ENCODE results near the gene PHLDB3. TPM values are rescaled to one million over a fixed set of nuclear protein-coding genes. Genes with fewer than 3 reads are reported as not detected.
"Not testable (repeated sequence)": the region's sequence is repeated elsewhere in the genome, so short reads cannot be mapped to it uniquely, and the experiment has no call there.

The PHLDB3 gene
- total RNA-seq, 2 experiments from 2014 or later, result 12.7 to 13.1 TPM

DNA sequence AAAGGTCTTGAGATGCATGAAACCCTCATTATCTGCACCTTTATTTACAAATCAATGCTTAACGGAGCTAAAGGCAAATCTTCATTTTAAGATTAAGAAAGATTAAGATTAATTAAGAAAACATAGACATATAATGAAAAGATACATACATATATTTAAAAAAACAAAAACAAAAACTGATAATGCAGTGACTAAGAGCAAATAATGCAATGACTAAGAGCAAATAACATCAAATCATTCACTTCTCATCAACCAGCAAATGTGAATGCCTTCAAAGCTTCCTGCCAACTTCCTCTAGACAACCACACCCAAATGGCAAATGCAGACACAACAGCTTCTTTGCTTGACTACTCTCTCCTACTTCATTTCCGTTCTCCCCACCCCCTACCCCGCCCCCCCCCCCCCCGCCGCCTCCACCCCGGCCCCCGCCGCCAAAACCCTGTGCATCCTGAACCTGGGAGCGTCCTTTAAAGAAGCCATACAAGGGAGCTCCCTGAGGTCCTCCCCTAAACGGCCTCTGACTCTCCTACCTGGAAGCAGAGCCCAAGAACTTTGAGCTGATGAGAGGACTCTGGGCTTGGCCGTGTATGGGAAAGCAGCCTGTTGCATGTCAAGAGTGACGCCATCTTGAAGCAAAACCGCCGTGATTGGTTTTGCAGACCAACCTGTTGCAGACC, 65.4 kb downstream of the PHLDB3 start:
- H3K4me1 Mint-ChIP-seq, result peaks cover 24% of the 10 kb centered on the region
- H3K27me3 Mint-ChIP-seq, result no peaks in the 10 kb centered on the region
- H3K4me3 Mint-ChIP-seq, result no peak overlapping the region
- H3K27ac Mint-ChIP-seq, result peak overlapping the region; percentile 8
- DNase-seq, result no peak
- peaks cover 1% of the 10 kb centered on the region for H3K9me3 Mint-ChIP-seq
- no peaks in the 10 kb centered on the region for H3K36me3 Mint-ChIP-seq

DNA sequence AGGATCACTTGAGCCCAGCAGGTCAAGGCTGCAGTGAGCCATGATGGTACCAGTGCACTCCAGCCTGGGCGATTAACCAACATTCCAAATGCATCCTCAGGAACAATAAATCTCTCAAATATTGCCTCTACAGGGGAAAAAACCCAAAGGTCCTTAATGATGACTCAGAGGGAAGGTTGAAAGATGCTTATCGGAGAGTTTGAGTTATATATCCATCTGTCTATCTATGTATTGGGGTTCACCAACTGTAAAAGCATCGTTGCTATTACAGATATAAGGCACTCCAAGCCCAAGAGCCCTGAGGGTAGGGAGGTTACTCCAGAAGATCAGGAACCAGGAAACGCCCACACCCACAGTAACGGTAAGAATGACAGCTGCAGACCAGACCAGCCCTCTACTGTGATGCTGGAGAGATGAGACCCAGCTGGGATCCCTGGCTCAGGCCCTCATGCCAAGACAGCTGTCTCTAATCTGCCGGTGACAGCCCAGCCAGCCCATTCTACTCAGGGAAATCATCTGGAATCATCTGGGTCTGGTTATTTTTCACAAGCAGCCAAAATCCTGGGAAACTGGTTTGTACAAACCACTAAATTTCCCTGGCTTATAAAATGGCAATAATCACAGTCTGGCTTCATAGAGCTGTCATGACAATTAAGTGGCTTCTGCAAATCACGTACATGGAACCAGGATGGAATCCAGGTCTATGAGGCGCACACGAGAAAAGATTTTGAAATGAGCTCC, 66.1 kb downstream of the PHLDB3 start:
- Mint-ChIP-seq H3K36me3 (no peaks in the 10 kb centered on the region), H3K9me3 (peaks cover 1% of the 10 kb centered on the region), H3K27ac (no peak overlapping the region), H3K4me1 (peaks cover 22% of the 10 kb centered on the region), H3K4me3 (no peak overlapping the region), H3K27me3 (no peaks in the 10 kb centered on the region)
- DNase-seq, result no peak

DNA sequence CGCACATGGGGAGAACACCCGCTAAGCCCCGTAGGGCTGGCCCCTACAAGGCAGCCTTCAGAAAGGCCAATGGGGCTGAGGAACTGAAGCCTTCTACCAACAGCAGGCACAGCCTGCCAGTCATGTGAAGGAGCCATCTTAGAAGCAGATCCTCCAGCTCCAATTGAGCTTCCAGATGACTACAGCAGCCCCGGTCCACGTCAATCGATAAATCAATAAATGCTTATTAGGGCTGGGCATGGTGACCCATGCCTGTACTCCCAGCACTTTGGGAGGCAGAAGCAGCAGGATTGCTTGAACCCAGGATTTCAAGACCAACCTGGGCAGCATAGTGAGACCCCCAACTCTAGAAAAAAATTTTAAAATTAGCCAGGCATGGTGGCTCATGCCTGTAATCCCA, 66.8 kb downstream of the PHLDB3 start:
- no peak for DNase-seq
- no peaks in the 10 kb centered on the region for H3K27me3 Mint-ChIP-seq
- H3K27ac Mint-ChIP-seq, result no peak overlapping the region
- peaks cover 1% of the 10 kb centered on the region for H3K9me3 Mint-ChIP-seq
- H3K4me3 Mint-ChIP-seq, result no peak overlapping the region
- H3K4me1 Mint-ChIP-seq, result peaks cover 23% of the 10 kb centered on the region
- no peaks in the 10 kb centered on the region for H3K36me3 Mint-ChIP-seq

DNA sequence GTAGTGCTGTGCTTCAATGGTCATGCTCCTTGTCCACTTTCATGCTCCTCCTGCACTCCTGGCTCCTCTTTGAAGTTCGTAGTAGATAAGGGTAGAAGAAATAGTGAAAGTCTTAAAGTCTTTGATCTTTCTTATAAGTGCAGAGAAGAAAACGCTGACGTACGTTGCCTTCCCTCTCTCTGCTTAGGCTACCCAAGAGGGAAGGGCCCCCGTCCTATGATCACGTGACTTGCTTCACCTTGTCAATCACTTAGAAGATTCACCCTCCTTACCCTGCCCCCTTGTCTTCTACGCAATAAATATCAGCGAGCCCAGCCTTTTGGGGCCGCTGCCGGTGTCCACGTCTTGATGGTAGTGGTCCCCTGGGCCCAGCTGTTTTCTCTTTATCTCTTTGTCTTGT, 67.3 kb downstream of the PHLDB3 start:
- not testable (repeated sequence) for H3K27ac Mint-ChIP-seq, H3K4me3 Mint-ChIP-seq, H3K9me3 Mint-ChIP-seq, DNase-seq, H3K36me3 Mint-ChIP-seq, H3K27me3 Mint-ChIP-seq
- peaks cover 24% of the 10 kb centered on the region for H3K4me1 Mint-ChIP-seq

DNA sequence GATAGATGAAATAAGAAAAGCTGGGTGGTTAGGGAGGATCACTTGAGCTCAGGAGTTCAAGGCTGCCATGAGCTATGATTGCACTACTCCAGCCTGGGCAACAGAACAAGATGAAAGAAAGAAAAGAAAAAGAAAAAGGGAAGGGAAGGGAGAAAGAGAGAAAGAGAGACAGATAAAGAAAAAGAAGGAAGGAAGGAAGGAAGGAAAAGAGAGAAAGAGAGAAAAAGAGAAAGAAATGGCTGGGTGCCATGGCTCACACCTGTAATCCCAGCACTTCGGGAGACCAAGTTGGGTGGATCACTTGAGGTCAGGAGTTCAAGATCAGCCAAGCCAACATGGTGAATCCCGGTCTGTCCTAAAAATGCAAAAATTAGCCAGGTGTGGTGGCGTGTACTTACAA, 68.8 kb downstream of the PHLDB3 start:
- DNase-seq, result no peak
- Mint-ChIP-seq H3K36me3 (no peaks in the 10 kb centered on the region), H3K9me3 (peaks cover 1% of the 10 kb centered on the region), H3K27me3 (no peaks in the 10 kb centered on the region), H3K4me3 (no peak overlapping the region), H3K4me1 (peaks cover 24% of the 10 kb centered on the region), H3K27ac (no peak overlapping the region)

DNA sequence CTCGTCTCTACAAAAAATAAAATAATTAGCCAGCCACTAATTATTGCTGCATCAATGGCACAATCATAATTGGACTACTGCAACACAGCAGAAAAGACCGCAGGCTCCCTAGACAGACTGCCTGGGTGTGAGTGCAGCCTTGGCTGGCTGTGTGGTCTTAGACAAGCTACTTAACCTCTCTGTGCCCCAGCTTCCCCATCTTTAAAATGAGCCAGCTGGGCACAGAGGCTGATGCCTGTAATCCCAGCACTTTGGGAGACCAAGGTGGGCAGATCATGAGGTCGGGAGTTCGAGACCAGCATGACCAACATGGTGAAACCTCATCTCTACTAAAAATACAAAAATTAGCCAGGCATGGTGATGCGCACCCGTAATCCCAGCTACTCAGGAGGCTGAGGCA, 70.9 kb downstream of the PHLDB3 start:
- Mint-ChIP-seq H3K4me1 (peaks cover 22% of the 10 kb centered on the region), H3K27ac (no peak overlapping the region), H3K9me3 (peaks cover 1% of the 10 kb centered on the region), H3K36me3 (no peaks in the 10 kb centered on the region), H3K4me3 (no peak overlapping the region), H3K27me3 (no peaks in the 10 kb centered on the region)
- no peak for DNase-seq

DNA sequence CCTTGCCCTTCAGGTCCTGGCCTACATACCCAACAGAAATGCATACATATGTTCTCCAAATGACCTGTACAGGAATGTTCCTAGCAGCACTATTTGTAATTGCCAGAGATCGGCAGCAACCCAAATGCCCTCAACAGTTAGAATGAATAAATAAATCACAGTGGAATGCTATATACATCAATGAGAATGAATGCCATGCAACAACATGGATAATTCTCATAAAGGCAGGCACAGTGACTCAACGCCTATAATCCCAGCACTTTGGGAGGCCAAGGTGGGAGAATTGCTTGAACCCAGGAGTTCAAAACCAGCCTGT, 71.2 kb downstream of the PHLDB3 start:
- Mint-ChIP-seq H3K4me3 (no peak overlapping the region), H3K36me3 (no peaks in the 10 kb centered on the region), H3K27ac (no peak overlapping the region), H3K4me1 (peaks cover 18% of the 10 kb centered on the region), H3K9me3 (peaks cover 1% of the 10 kb centered on the region), H3K27me3 (no peaks in the 10 kb centered on the region)
- DNase-seq, result no peak

DNA sequence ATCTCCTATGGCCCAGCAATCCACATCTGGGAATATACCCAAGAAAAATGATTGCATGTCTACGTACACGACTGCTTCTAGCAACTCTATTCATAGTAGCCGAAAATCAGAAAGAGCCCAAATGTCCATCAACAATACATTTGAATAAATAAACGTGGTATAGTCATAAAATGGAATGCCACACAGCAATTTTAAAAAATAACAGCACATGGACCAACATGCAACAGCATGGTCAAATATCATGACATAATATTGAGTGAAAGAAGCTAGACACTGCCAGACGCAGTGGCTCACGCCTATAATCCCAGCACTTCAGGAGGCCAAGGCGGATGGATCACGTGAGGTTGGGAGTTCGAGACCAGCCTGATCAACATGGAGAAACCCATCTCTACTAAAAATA, 73.6 kb downstream of the PHLDB3 start:
- H3K27ac Mint-ChIP-seq, result no peak overlapping the region
- no peaks in the 10 kb centered on the region for H3K9me3 Mint-ChIP-seq
- no peaks in the 10 kb centered on the region for H3K27me3 Mint-ChIP-seq

DNA sequence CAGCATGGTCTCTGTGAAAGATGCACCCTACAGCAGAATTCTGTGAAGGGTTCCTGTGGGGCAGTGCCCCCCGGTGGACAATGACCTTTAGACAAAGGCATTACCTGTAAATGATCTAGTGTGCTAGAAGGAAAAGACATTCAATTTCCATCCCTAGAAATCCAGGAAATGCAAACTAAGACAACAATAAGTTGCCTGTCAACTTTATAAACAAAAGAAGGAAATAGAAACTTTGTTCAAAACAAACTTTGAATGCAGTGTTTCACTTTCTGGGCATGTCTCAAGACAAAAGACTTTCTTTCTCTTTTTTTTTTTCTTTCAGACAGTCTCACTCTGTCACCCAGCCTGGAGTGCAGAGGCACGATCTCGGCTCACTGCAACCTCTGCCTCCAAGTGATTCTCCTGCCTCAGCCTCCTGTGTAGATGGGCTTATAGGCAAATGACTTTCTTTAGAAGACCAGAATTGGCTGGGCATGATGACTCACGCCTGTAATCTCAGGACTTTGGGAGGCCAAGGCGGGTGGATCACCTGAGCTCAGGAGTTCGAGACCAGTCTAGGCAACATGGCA, 74.3 kb downstream of the PHLDB3 start:
- no peaks in the 10 kb centered on the region for H3K36me3 Mint-ChIP-seq
- H3K27me3 Mint-ChIP-seq, result no peaks in the 10 kb centered on the region
- peaks cover 8% of the 10 kb centered on the region for H3K4me1 Mint-ChIP-seq
- H3K27ac Mint-ChIP-seq, result no peak overlapping the region
- H3K4me3 Mint-ChIP-seq, result no peak overlapping the region
- H3K9me3 Mint-ChIP-seq, result no peaks in the 10 kb centered on the region
- no peak for DNase-seq

More for the DNA sequence above, 73.6 kb downstream of the PHLDB3 start:
- Mint-ChIP-seq H3K36me3 (no peaks in the 10 kb centered on the region), H3K4me1 (peaks cover 11% of the 10 kb centered on the region), H3K4me3 (no peak overlapping the region)
- DNase-seq, result no peak

DNA sequence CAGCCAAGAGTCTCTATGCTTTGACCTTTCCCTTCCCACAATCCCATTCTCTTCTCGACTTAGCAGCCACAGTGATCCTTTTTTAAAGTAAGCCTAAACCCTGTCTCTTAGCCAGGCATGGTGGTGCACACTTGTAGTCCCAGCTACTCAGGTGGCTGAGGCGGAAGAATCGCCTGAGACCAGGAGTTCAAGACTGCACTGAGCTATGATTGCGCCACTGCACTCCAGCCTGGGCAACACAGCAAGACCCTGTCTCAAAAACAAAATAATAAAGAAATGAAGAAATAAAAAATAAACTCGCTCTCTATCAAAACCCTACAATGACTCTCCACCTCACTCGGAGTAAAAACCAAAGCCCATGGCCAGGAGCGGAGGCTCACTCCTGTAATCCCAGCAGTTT, 75.2 kb downstream of the PHLDB3 start:
- DNase-seq, result no peak
- Mint-ChIP-seq H3K4me1 (peaks cover 8% of the 10 kb centered on the region), H3K27ac (no peak overlapping the region), H3K27me3 (no peaks in the 10 kb centered on the region), H3K9me3 (no peaks in the 10 kb centered on the region), H3K36me3 (no peaks in the 10 kb centered on the region), H3K4me3 (no peak overlapping the region)

DNA sequence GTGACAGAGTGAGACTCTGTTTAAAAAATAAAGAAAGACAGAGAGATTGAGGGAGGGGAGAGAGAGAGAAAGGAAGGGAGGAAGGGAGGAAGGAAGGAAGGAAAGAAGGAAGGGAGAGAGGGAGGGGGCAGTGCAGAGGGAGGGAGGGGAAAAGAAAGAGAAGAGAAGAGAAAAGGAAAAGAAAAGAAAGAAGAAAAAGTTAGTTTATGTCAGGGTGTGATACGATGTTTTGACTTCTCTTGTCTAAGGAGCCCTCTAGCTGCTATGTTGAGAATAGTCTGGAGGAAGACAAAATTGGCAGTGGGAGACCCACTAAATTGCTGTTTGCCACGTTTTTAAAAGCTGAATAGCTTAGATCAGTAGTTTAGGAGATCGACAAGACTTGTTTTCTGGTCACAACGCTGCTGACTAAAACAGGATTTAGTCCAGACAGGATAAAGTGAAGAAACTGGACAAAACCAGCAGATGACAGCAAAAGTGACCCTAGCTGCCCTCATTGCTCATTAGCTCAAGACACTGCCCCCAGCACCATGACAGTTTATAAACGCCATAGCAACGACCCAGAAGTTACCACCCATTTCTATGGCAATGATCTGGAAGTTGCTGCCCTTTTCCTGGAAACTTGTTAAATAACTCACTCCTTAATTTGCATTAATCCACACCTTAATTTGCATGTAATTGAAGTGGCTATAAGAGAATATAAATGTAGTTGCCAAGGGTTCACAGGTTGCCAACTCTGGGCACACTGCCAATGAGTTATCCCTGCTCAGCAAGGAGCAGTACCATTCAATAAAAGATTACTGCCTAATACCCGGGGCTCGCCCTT, 78.8 kb downstream of the PHLDB3 start:
- Mint-ChIP-seq H3K36me3 (no peaks in the 10 kb centered on the region), H3K4me3 (no peak overlapping the region), H3K27me3 (peaks cover 5% of the 10 kb centered on the region), H3K27ac (no peak overlapping the region), H3K4me1 (peaks cover 2% of the 10 kb centered on the region), H3K9me3 (no peaks in the 10 kb centered on the region)
- DNase-seq, result no peak

Other genes with a start within 250 kb of the PHLDB3 start
- gene PSG9, start 235.2 kb downstream of the PHLDB3 start, total RNA-seq, result not detected
- gene CD177, start 151.1 kb downstream of the PHLDB3 start, total RNA-seq, result not detected
- not detected for gene TEX101, start 89.9 kb downstream of the PHLDB3 start, total RNA-seq
- 1 to 10 TPM; 5.2 to 5.3 TPM for gene LYPD3, start 39.1 kb downstream of the PHLDB3 start, total RNA-seq
- gene ETHE1, start 22.5 kb upstream of the PHLDB3 start, total RNA-seq, result 10 to 100 TPM; 41.5 to 44.8 TPM
- 1 to 10 TPM; 2.0 to 2.2 TPM for gene ZNF575, start 28.4 kb upstream of the PHLDB3 start, total RNA-seq
- 10 to 100 TPM; 35.4 to 36.8 TPM for gene XRCC1, start 70.8 kb upstream of the PHLDB3 start, total RNA-seq
- gene PINLYP, start 71.1 kb upstream of the PHLDB3 start, total RNA-seq, result 10 to 100 TPM; 14.3 to 16.8 TPM
- 10 to 100 TPM; 19.8 to 24.6 TPM for gene IRGQ, start 91.4 kb upstream of the PHLDB3 start, total RNA-seq
- gene ZNF576, start 91.8 kb upstream of the PHLDB3 start, total RNA-seq, result 10 to 100 TPM; 11.7 to 14.9 TPM
- under 1 TPM; 0.54 to 0.60 TPM for gene SRRM5, start 107.3 kb upstream of the PHLDB3 start, total RNA-seq
- gene ZNF428, start 114.9 kb upstream of the PHLDB3 start, total RNA-seq, result 10 to 100 TPM; 16.8 to 19.7 TPM
- gene CADM4, start 135.1 kb upstream of the PHLDB3 start, total RNA-seq, result under 1 TPM; 0.26 to 0.29 TPM
- gene PLAUR, start 165.4 kb upstream of the PHLDB3 start, total RNA-seq, result 1 to 10 TPM; 6.5 to 7.6 TPM
- not detected for gene IRGC, start 211.3 kb upstream of the PHLDB3 start, total RNA-seq